ENCODE results near the gene CAMK2A.

CAMK2A gene

DNA sequence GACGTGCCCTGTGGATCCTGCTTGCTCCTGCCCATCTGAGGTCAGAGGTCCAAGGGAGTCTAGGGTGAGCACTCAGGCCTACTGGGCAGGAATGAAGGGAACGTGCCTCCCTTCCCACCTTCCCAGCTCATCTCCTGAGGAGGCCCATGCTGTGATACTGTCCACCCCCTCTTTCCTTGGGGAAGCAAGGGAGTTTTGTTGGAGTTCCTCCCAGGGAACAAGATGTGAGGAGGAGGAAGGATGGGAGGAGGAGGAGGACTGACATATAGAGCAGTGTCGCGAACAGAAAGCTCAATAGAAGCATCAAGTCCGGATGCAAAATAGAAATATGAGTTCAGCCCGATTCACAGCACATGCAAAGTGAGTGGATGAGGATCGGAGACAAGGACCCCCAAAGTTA lies 58.7 kb downstream of the CAMK2A start:
- DNase-seq = no peak

DNA sequence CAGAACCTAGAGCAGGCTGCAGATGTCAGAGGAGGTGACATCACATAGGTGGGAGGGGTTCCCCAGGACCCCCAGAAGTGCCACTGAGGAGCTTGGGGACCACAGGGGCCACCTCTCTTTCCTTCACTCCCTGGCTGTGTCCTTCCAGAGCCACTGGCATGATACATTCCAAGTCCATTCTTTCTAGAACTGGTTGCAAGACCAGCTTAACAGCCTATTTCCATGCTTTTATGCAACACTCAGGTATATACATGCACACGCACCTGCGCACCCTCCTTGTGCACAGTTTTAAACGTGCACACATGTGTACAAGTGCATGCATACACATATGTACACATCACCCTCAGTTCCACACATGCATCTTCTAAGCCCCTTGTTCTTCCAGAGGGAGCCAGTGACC lies 60.0 kb downstream of the CAMK2A start:
- DNase-seq = no peak

DNA sequence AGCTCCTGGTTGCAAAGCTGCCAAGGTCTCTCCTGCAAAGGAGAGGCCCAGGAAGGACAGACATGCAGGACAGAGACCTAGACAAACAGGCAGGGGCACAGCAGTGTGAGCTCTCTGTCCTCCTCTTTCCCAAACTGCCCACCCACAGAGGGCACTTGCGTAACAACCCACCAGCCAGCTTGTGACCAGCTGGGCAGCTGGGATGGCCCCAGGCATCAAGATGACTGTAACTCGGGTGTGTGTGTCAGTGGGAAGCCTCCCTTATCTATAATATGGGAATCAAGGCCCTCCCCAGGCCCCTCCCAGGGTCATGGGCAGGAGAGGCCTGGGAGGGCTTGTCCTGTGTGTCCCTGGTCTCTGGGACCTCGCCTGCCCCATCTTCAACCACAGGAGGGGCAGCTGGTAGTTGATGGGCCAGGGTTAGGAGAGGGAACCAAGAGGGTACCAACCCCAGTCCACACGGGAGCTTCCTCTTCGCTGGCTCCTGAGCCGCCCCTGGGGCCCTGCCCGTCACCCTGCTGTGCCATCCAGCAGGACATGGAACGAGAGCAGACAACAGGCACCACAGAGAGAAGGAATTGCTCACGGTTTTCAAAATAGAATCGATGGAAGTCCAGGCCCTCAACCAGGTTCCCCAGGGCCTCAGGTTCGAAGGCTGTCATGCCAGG lies 61.8 kb downstream of the CAMK2A start:
- DNase-seq = no peak

DNA sequence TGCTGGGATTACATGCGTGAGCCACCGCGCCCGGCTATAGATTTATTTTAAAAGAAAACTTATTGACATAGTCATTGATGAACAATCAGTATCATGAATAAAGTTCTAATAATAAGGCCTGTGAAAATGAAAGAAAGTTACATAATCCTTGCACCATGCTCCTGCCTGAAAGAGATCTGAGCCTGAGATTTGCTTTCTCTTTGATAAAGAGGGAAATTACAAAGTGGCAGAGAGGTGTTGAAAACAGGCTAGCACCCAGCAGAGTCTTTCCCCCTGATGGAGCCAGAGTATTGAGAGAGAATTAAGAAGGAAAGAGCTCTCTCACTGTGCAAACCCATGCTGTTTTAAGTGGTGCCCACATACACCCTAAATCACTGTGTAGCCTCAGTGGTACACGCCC lies 62.5 kb downstream of the CAMK2A start:
- DNase-seq = no peak

DNA sequence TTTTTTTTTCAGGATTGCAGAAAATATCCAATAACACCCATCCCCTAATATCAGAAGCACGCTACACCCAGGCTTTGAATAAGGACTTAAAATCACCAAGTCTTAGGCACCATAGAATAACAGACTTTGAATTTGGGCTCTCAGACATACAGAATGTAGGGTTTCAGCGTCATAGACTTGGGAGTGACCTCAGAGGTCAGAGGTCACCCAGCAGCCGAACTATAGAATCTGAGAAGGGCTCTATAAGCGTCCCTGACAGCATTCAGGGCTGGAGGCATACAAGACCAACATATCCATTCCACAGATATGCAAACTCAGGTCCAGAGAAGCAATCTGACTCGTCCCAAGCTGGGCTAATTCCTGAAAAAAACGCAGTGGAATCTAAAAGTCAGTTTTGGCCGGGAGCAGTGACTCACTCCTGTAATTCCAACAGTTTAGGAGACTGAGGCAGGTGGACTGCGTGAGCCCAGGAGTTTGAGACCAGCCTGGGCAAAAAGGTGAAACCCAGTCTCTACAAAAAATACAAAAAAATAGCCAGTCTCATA lies 65.0 kb downstream of the CAMK2A start:
- DNase-seq = no peak

DNA sequence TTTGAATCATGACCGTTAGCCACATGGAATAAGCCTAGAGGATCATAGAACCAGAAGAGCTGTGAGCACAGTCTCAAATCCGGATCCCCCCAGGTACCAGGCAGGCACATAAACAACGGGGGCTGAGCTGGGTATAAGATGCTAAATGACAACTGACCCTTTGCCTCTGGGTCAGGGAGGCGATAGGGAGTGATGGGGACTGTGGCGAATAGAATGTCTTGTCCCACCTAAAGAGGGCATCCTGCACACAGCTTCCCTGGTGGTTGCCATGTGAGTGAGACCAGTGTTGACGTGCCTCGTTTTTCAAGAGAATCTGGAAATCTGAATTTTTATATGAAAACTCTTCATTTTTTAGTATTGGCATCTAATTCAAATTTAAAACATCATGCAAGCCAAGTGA lies 66.1 kb downstream of the CAMK2A start:
- DNase-seq = no peak

DNA sequence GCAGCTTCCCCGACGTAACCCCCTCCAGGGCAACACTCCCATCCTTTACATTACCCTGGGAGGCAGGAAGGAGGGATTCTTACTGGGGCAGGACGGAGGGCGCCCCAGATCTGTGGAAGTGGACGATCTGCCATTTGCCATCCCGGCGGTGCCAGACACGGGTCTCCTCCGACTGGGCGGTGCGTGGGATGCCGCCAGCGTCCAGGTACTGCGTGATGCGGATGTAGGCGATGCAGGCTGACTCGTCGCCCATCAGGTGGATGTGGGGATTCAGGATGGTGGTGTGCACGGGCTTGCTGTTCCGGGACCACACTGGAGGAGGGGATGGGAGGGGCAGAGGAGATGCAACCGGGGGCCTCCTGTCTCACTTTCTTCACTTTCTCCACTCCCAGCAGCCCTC lies 66.7 kb downstream of the CAMK2A start:
- no peak for DNase-seq

DNA sequence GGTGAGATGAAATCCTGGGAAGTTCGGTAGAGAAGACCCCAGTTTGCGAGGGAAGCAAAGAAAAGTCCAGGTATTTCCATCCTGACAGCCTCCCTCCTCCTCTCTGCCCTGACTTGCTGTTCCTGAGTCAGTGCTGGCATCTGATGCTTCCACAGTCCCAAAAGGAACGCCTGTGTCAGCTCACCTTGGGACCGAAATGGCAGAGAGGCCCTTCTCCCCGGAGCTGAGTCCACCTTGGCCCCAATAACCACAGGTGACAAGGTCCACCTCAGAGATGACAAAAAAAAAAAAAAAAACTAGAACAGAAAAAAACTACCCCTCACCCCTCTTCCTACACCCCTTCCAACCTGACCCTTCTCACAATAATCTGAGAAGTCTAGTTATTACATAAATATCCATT lies 68.1 kb downstream of the CAMK2A start:
- DNase-seq = no peak

DNA sequence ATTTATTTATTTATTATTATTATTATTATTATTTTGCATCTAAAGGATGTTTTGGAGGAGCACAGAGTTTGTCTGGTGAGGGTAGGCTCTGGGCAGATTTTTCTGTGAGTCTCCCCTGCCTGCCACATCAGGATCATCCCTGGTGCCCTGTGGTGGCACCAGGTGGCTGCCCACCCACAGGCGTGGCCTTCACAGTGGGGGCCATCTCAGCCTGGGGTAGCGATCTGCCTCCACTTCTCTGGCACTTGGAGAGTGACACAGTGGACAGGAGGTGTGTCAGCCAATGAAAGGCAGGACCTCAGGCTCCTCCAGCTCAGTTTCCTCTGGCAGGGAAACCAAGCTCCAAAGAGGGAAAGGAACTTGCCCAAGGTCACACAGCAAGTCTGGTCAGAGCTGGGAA lies 69.7 kb downstream of the CAMK2A start:
- no peak for DNase-seq

DNA sequence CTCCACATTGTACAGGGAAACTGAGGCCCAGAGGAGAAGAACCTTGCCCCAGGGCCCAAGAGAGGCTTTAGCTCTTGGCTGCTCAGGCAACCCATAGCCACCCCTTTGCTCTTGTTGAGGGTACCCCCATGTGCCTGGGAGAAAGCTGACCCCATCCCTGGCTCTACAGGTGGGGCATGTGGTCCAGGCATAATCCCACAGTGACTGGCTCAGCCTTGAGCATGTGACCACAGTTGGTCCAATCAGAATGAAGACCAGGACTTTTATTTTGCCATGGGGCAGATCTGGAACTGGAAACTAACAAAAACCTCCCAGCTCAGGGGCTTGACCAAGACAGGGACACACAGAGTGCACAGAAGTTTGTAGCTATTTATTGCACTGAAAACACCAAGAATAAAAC lies 70.4 kb downstream of the CAMK2A start:
- DNase-seq = no peak

DNA sequence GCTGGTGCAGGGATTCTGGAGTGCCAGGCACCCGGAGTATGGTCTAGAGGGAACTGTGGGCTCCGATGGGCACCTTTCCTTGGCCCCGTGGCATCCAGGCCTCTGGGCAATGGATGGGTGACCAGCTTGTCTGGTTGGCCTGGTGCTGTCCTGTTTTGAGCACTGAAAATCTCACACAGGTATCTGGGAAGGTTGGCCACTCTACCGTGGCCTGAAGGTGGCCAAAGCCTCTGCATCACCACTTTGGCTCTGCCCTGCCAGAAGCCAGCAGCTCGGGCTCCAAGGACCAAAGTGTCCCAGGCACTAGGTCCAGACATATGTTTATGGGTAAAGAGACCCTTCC lies 70.9 kb downstream of the CAMK2A start:
- DNase-seq = no peak

DNA sequence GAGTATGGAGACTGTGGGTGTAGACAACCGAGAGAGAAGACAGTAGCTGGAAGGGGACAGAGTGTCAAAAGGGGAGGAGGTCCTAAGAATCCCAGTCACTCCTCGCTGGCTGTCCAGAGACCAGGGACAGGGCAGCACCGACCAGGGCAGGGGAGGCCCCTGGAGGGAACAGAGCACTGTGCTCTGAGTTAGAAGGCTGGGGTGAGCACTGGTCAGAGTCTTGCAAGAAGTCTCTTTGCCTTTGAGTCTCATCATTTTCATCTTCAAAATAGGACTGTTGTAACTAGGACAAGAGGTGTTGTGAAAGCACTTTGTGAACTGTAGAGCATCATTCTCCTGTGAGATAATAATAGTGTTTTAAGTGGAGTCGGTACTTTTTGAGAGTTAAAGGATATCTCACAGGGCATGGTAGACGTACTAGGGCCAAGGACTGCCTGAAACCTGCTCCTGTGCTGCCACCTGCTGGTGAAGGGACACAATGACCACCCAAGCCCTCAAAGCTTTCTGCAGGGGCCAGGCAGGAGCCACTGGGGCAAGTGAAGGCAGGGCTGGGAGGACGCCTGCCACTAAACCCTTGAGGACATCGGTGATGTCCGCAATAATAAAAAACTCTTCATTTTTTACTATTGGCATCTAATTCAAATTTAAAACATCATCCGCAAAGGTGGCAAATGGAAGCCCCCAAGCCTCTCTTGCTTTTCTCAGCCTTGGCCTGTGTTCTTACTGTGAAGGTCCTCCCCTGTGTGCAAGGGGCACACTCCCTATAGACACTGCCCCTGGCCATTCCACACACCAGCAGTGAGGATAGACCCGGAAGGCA lies 71.5 kb downstream of the CAMK2A start:
- peak; percentile 65 for DNase-seq

DNA sequence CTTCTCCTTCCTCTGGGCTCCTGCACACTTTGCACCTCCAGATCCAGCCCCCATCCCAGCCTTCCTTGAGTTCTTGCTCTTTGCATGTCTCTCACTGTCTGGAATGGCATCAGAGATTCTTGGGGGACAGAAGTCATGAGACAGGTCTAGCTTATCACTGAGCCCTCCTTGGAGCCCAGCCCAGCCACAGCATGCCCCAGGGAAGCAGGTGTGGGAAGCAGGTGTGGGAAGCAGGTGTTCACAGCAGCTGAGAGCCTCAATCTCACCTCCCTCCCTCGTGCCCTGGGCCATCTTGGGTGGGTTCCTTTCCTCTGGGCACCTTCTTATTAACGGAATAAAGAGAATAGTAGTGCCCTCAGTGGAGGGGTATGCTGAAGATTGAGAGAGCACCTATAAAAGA lies 72.5 kb downstream of the CAMK2A start:
- DNase-seq = no peak

DNA sequence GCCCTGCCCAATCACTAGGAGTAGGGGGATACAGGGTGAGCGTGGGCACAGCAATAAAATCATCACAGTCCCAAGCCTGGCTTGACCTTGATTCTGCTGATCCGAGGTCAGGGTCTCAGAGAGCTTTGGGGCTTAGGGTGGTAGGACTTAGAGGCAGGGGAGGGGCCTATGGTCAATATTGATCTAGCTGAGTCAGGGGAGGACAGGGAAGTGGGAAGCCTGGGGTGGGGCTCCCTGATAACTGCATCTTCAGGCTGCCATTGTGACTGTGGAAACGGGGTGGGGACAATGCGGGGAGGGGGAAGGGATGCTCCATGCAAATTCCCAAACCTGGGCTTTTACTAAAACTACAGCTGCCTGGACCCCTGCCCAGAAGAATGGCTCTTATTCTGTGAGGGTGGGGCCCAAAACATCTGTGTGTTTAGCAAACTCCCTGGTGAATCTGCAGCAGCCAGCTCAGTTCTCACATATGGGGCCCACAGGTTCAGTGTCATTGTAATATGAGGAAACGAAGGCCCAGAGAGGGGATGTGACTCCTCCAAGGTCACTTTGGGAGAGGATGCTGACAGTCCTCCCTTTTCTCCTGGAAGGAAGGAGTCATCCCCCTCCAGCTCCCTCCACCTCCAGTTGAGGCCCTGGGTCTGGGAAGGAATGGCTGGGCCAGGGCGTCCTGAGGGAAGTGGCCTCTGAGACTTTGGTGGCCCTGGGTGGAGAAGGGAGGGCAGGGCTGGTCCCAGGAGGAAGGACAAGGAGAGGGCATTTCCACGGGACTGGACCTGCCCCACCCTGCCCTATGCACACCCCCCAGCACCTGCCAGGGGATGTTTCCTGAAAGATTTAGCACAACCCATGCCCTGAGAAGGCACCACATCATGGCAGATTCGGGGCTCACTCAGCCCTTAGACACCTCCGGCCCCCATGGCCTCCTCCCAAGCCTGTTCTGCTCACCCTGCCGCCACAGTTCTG lies 73.3 kb downstream of the CAMK2A start:
- DNase-seq = no peak

DNA sequence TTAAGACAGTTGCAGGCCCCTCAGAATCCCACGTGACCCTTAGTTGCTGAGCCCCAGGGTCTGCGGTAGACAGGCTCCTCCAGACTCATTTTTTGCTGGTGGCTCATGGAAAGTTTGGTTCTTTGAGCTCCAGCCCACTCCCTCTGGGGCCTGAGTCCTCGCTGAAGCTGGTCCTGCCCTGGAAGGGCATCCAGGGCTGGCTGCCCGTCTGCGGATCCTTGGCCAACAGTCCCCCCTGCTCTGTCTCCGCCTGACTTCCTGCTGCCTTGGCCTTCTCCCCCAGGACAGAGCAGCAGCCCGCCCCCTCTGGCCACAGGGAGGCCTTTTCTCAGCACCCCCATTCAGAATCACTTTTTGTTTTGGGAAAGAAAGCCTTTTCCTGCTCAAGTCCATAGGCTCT lies 75.3 kb downstream of the CAMK2A start:
- DNase-seq = no peak

DNA sequence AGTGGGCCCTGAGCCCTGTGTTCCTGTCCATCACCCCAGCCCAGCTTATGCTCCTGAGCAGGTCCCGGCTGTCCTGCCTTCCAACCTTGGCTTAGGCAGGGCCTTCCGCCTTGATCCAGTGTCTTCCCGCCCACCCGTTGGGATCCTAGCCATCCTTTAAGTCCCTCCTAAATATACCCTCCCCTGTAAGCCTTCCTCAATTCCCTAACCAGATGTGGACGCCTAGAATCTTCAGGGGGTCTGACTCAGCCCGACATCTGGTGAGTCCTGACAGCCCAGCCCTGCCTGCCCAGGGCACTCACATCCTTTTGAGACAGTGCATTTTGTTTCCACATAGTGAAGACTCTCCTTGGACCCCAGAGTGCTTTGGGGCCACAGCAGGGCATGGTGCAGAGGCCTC lies 76.0 kb downstream of the CAMK2A start:
- no peak for DNase-seq

DNA sequence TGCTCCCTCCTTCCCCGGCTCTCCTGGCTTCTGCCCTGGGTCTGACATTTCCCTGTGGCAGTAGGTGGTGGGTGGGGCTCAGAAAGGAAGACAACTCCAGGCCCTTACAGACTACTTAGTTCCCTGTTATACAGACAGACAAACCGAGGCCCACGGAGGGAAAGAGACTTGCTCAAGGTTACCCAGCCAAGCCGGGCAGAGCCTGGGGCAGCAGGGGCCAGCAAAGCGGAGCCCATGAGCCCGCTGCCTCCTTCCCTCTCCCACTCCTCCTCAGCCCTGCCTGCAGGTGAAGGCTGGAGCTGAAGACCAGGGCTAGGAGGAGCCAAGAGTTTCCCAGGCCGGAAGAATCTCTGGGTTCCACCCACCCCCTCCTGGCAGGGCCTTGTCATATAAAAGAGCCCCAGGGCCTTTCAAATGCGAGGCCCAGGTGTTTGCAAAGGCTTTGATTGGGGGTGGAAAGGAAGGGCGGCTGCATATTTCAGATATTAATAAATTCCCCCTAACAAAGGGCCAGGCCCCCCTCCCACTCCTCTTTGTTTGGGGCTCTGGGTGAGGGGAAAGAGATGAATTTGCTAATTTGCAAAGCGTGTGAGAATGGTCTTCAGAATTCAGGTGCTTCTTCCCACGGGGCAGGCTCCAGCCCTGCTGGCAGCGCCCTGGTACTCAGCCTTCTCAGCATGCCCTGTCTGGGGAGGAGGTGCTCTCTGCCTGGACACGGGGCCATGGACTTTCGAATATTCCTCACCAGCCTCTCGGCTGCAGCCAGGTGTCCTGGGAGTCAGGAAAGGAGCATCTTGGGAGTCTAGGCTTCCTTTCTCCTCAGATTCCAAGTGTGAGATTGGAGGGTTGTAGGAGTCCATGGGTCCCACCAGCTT lies 78.2 kb downstream of the CAMK2A start:
- DNase-seq = no peak

DNA sequence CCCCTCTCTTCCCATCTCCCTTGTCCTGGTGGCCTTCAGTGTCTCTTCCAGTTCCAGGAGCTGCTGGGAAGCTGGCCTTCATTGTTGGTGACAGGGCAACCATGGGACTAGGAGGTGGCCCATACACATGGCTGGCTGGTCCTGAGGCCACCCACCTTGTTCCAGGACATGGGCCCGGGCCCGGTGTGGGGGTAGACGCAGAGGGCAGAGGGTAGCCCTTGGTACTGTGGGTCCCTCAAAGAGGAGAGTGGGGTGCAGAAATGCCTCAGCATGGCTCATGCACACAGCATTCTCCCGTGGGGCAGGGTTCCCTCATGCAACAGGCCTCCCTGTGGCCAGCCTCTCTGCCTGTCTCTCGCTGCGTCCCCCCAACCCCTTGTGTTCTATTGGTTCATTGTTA lies 78.9 kb downstream of the CAMK2A start:
- DNase-seq = no peak

DNA sequence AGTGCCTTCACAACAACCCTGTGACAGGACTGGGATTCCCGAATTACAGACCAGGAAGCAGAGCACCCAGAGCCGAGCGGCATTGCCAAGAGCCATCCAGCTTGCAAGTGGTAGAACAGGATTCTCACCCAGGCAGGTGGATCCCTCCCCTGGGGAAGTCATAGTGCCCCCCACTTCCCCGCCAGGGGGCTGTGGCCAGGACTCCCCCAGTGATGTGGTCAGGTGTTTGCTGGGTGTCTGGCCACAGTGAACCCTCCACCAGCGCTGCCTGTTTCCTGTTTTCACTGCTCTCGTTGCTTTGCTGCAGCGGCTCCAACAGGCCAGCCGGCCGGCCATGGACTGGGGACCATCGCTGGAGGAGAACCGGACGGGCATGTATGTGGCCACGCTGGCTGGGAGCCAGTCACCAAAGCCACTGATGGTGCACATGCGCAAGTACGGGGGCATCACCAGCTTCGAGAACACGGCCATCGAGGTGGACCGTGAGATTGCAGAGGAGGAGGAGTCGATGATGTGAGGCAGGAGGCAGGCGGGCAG lies 80.4 kb downstream of the CAMK2A start:
- no peak for DNase-seq

DNA sequence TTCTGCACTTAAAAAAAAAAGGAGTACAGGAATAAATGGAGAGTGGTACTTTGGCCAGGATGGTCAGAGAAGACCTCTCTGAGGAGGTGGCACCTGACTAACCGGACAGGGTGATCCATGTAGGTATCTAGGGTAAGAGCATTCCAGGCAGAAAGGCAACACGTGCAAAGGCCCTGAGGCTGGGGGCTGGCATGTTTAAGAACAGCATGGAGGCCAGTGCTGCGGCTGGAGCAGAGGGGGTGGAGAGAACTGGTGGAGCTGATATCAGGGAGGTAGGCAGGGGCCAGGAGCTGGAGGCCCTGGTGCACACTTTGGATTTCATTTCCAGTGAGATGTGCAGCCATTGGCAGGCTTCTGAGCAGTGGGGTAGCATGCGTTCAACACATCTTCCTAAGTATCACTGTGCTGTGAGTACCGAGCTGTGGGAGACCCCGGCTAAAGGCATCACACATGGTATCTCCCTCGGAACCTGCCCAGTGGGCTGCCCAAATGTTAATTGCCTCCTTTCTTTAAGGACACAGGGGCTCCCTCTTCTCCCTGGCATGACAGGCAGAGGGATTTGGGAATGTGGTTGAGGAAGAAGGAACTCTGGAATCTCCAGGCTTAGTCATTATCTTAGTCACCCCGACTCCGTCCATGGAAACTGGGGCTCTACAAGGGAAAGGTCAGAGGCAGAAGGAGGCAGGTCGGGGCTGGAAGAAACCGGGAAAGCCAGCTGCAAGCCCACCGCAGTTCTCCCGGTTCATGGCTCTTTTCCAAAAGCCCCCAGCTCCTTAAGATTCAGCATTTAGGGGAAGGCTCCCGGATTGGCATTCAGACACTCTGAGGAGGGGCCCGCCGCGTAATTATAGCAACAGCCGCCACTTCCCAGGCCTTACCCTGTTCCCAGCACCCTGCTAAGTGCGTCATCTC lies 81.1 kb downstream of the CAMK2A start:
- DNase-seq = no peak

DNA sequence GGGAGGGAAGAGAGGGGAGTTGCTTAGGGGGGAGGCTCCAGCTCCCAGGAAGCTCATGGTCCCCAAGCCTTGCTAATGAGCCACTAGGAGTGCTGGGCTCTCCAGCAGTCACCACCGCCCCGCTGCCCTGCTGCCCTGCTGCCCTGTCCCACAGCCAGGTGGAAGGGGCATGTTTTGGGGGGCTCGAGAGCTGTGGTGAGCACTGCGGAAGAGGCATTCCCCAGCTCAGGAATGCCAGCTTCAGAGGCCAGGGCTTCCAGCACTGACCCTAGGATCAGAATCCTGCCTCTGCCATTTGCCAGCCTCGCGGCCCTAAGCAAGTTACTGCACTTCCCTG lies 82.8 kb downstream of the CAMK2A start:
- no peak for DNase-seq
